DMS153 (cell line): ENCODE data around the gene SLC30A3.
A peak's percentile ranks its signal among the peaks of the same experiment; 100 is the strongest.
"Not testable (repeated sequence)": the region's sequence is repeated elsewhere in the genome, so short reads cannot be mapped to it uniquely, and the experiment has no call there.

Experiments
- DNase-seq: peaks from one replicate; lab custom pipeline; 2025; lab: John Stamatoyannopoulos, UW

Gene SLC30A3

GRCh38 chr2:27285481-27285880 lies 22.6 kb upstream of the SLC30A3 start:
- no peak for DNase-seq

- no peak for DNase-seq
These were observed 22.1 kb upstream of the SLC30A3 start for GRCh38 chr2:27284996-27285395.

- no peak for DNase-seq
These were observed 20.0 kb upstream of the SLC30A3 start for GRCh38 chr2:27282892-27283291.

- DNase-seq, result no peak
These were observed 19.2 kb upstream of the SLC30A3 start, which contains the start of gene TRIM54 for GRCh38 chr2:27281855-27282559. Gene TRIM54, plus strand, starts transcription at chr2:27282429. Its CDS starts 303 bp downstream, at chr2:27282732.

- no peak for DNase-seq
These were observed 18.6 kb upstream of the SLC30A3 start for GRCh38 chr2:27281442-27281841.

- DNase-seq, result no peak
These were observed 18.0 kb upstream of the SLC30A3 start for GRCh38 chr2:27280826-27281225.

- no peak for DNase-seq
These were observed 15.2 kb upstream of the SLC30A3 start for GRCh38 chr2:27278010-27278409.

- no peak for DNase-seq
These were observed 12.6 kb upstream of the SLC30A3 start, which contains the start of gene DNAJC5G for GRCh38 chr2:27275211-27276150. Gene DNAJC5G, plus strand, starts transcription at chr2:27275433. Its CDS starts 1,296 bp downstream, at chr2:27276729.

- DNase-seq, result not testable (repeated sequence)
These were observed 10.0 kb upstream of the SLC30A3 start for GRCh38 chr2:27272537-27273522.

- DNase-seq, result no peak
These were observed 8.9 kb upstream of the SLC30A3 start for GRCh38 chr2:27271631-27272340.

GRCh38 chr2:27270670-27271069 lies 7.8 kb upstream of the SLC30A3 start:
- no peak for DNase-seq

- DNase-seq, result no peak
These were observed 7.3 kb upstream of the SLC30A3 start for GRCh38 chr2:27270131-27270530.

GRCh38 chr2:27268296-27268695 lies 5.4 kb upstream of the SLC30A3 start:
- not testable (repeated sequence) for DNase-seq

- DNase-seq, result no peak
These were observed 2.7 kb upstream of the SLC30A3 start for GRCh38 chr2:27265536-27265870.

GRCh38 chr2:27264753-27265535 lies 2.1 kb upstream of the SLC30A3 start:
- peak; percentile 55 for DNase-seq

GRCh38 chr2:27264253-27264752 lies 1.5 kb upstream of the SLC30A3 start:
- DNase-seq, result no peak

GRCh38 chr2:27263287-27264252 lies 723 bp upstream of the SLC30A3 start:
- DNase-seq, result no peak

GRCh38 chr2:27261926-27262298 lies 935 bp downstream of the SLC30A3 start:
- no peak for DNase-seq
